ENCODE data around the gene DIP2B. TPM values are rescaled to one million over a fixed set of nuclear protein-coding genes. Genes with fewer than 3 reads are reported as not detected.

The DIP2B gene
- total and polyA plus RNA-seq, 2 of the 13 experiments (the other 11 are each of a cell fraction or from before 2014, with no cell fraction given): 32.1 to 35.8 TPM

- no peak for TF ChIP-seq HIC2 (CRISPR knock-in tag; IDR thresholded peaks at IDR 0.05; ENCODE audit: low read depth)
- TF ChIP-seq GABPA (IDR thresholded peaks at IDR 0.05; ENCODE audit: low read depth, low read length): no peak
- no peak for TF ChIP-seq GABPA (CRISPR knock-in tag; IDR thresholded peaks at IDR 0.05; ENCODE audit: low read depth)
- no peak for TF ChIP-seq ARHGAP35 (CRISPR knock-in tag; IDR thresholded peaks at IDR 0.05; ENCODE audit: borderline replicate concordance)
- no peak for TF ChIP-seq KDM5B (CRISPR knock-in tag; IDR thresholded peaks at IDR 0.05; ENCODE audit: borderline replicate concordance)
- TF ChIP-seq STAG1 (CRISPR knock-in tag; IDR thresholded peaks at IDR 0.05): peak; percentile 65
- no peak for TF ChIP-seq ARNT (IDR thresholded peaks at IDR 0.05)
- TF ChIP-seq ZNF205 (CRISPR knock-in tag; IDR thresholded peaks at IDR 0.05): no peak
- TF ChIP-seq MLX (CRISPR knock-in tag; IDR thresholded peaks at IDR 0.05): no peak
- TF ChIP-seq ZNF484 (CRISPR knock-in tag; IDR thresholded peaks at IDR 0.05; ENCODE audit: borderline replicate concordance, low read depth): no peak
- no peak for TF ChIP-seq ZNF296 (CRISPR knock-in tag; conservative IDR thresholded peaks at IDR 0.05)
- TF ChIP-seq WIZ (CRISPR knock-in tag; IDR thresholded peaks at IDR 0.05): no peak
- TF ChIP-seq ZNF597 (CRISPR knock-in tag; IDR thresholded peaks at IDR 0.05): no peak
- TF ChIP-seq ZNF574 (CRISPR knock-in tag; IDR thresholded peaks at IDR 0.05): no peak
- TF ChIP-seq ZNF777 (CRISPR knock-in tag; IDR thresholded peaks at IDR 0.05): no peak; the same call in 1 of the 2 replicates
- no peak for TF ChIP-seq ATF7 (IDR thresholded peaks at IDR 0.05)
- no peak for TF ChIP-seq ATF7 (CRISPR knock-in tag; IDR thresholded peaks at IDR 0.05)
- TF ChIP-seq ZFP36 (IDR thresholded peaks at IDR 0.05; ENCODE audit: borderline replicate concordance, low read depth, low read length, partially characterized antibody): no peak
- no peak for TF ChIP-seq ZSCAN9 (CRISPR knock-in tag; IDR thresholded peaks at IDR 0.05; ENCODE audit: borderline replicate concordance)
- no peak for TF ChIP-seq ZNF432 (CRISPR knock-in tag; IDR thresholded peaks at IDR 0.05; ENCODE audit: borderline replicate concordance)
Observed at GRCh38 chr12:50765095-50765911, 260.5 kb downstream of the DIP2B start (continued).
